GM19467 (cell line): Measurements from ENCODE around the gene IFNL1.
"Not testable (repeated sequence)": the region's sequence is repeated elsewhere in the genome, so short reads cannot be mapped to it uniquely, and the experiment has no call there.

Experiments used
- ATAC-seq: cut with Tn5 transposase; IDR thresholded peaks from one replicate; pipeline ENCODE4 v1.9.1; 2021; ENCODE audit warnings: mild to moderate bottlenecking, moderate library complexity; ENCODE audit not compliant: unreplicated experiment

Gene IFNL1

GRCh38 chr19:39270036-39270871 lies 26.0 kb upstream of the IFNL1 start:
- no peak for ATAC-seq

DNA sequence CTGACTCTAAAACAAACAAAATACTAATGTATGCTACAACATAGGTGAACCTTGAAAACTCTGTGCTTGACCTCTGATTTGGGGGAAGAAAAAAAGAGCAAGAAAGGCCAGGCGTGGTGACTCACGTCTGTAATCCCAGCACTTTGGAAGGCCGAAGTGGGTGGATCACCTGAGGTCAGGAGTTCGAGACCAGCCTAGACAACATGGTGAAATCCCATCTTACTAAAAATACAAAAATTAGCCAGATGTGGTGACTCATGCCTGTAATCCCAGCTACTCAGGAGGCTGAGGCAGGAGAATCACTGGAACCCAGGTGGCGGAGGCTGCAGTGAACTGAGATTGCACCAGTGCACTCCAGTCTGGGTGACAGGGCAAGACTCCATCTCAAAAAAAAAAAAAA lies 22.3 kb upstream of the IFNL1 start:
- ATAC-seq = not testable (repeated sequence)

DNA sequence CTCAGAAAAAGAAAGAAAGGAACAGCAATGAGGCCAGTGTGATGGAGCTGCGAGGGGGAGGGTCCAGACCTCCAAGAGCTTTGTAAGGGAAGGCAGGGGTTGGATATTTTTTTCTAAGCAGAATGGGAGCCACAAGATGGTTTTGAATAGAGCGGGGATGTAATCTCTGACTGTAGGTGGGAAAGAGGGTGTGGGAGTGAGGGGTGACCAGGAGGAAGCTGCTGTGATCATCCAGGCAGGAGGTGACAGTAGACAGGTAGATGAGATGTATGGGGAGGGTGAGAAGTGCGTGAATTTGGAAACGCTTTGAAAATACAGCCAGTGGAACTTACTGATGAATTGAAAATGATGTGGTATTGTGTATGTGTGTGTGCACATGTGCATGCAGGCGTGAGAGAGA lies 20.6 kb upstream of the IFNL1 start:
- no peak for ATAC-seq

GRCh38 chr19:39276740-39277139 lies 19.5 kb upstream of the IFNL1 start:
- no peak for ATAC-seq

GRCh38 chr19:39277598-39277997 lies 18.6 kb upstream of the IFNL1 start:
- no peak for ATAC-seq

DNA sequence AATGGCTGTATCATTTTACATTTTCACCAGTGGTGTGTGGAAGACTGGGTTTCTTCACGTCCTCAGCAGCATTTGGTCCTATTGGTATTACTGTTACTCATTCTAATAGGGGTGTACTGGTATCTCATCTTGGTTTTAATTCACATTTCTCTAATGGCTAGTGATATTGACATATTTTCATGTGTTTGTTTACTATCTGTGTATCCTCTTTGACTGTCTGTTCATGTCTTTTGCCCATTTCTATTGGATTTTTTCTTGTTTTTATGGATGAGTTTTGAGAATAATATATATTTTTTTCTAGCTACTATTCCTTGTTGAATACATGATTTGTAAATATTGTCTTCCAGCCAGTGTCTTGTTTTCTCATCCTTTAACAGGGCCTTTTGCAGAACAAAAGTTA lies 14.2 kb upstream of the IFNL1 start:
- no peak for ATAC-seq

DNA sequence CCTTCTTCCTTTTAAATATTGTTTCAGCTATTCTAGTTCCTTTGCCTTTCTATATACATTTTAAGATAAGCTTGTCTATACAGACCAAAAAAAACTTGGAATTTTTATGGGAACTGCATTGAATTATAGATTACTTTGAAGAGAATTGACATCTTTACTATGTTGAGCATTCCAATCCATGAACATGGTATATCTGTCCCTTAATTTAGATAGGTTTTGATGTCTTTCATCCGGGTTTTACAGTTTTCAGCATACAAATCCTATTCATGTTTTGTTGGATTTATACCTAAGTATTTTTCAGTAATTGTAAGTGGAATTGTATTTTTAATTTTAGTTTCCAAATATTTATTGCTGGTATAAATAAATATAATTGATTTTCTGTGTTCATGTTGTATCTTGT lies 12.2 kb upstream of the IFNL1 start:
- no peak for ATAC-seq

DNA sequence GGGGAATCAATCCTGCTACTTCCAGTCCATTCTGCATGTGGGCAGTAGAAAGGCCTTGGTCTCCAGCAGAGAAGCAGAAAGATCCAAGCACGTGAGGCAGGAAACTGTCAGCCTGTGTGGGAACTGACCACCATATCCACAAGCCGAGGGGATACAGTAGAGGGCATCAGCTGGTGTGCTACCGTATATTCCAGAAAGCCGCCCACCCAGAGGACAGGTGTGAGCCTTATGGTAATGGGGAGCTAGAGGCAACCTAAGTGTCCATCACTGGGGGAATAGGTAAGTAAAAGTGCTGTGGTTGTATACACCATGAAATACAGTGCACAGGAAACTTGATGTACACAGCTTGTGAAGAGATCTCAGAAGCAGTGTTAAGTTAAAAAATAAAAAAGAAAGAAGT lies 2.8 kb upstream of the IFNL1 start:
- ATAC-seq = no peak

- ATAC-seq = no peak
Observed at GRCh38 chr19:39296906-39297305, 699 bp downstream of the IFNL1 start.

DNA sequence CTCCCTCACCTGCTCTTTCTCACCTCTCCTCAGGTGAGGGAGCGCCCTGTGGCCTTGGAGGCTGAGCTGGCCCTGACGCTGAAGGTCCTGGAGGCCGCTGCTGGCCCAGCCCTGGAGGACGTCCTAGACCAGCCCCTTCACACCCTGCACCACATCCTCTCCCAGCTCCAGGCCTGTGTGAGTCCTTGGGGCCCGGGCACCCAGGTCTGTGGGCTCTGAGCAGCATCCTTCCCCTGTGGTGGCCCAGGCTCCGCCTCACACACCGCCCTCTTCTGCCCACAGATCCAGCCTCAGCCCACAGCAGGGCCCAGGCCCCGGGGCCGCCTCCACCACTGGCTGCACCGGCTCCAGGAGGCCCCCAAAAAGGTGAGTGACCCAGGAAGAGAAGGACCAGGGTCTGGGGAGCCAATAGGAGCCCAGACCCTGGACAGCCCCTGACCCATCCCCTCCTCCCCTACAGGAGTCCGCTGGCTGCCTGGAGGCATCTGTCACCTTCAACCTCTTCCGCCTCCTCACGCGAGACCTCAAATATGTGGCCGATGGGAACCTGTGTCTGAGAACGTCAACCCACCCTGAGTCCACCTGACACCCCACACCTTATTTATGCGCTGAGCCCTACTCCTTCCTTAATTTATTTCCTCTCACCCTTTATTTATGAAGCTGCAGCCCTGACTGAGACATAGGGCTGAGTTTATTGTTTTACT lies 1.9 kb downstream of the IFNL1 start:
- ATAC-seq = no peak

DNA sequence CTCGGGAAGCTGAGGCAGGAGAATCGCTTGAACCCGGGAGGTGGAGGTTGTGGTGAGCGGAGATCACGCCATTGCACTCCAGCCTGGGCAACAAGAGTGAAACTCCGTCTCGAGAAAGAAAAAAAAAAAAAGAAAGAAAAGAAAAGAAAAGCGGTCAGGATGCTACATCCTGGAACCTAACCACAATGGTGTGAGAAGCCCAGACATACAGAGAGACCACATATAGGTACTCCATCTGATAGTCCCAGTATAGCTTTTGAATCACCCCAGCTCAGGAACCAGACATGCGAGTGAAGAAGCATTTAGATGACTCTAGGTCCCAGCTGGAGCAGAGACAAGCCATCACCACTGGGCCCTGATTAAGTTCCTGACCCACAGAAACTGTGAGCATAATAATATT lies 3.2 kb downstream of the IFNL1 start:
- ATAC-seq = no peak

DNA sequence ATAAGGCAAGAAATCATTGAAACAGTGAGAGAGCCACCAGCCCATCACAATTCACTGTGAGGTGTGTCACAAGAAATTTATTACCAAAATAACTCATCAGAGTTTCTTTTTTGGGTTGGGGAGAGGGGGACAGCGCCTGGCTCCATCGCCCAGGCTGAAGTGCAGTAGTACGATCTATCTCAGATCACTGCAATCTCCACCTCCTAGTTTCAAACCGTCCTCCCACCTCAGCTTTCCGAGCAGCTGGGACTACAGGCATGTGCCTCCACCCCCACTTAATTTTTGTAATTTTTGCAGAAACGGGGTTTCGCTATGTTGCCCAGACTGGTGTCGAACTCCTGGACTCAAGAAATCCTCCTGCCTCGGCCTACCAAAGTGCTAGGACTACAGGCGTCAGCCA lies 3.6 kb downstream of the IFNL1 start:
- ATAC-seq = no peak

DNA sequence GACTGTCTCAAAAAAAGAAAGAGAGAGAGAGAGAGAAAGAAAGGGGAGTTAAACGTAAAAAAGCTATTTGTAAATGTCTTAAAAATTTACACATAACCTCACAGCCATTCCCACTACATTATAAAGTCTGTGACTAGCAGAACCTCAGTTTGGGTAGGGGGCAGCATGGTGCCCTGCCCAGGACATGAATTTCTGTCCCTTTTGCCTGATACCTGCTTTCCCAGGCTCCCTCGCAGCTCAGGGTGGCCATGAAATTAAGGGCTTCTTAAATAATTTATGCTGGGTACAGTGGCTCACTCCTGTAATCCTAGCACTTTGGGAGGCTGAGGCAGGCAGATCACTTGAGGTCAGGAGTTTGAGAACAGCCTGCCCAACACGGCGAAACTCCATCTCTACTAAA lies 4.8 kb downstream of the IFNL1 start:
- no peak for ATAC-seq

GRCh38 chr19:39301562-39301961 lies 5.4 kb downstream of the IFNL1 start:
- no peak for ATAC-seq

- ATAC-seq = no peak
Observed at GRCh38 chr19:39303373-39304184, 7.4 kb downstream of the IFNL1 start.

DNA sequence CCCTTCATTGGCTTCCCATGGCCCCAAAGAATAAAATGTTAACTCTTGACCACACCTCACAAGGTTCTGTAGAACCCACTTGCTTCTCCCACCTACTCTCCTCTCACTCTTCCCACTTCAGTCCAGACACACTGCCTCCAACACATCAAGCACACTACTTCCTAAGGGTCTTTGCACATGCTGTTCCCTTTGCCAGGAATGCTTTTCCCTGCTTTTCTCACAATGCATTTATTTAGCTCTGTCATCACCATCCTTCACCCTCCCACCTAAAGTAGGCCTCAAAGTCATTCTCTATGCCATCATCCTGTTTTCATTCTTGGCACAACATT lies 7.9 kb downstream of the IFNL1 start:
- ATAC-seq = no peak

DNA sequence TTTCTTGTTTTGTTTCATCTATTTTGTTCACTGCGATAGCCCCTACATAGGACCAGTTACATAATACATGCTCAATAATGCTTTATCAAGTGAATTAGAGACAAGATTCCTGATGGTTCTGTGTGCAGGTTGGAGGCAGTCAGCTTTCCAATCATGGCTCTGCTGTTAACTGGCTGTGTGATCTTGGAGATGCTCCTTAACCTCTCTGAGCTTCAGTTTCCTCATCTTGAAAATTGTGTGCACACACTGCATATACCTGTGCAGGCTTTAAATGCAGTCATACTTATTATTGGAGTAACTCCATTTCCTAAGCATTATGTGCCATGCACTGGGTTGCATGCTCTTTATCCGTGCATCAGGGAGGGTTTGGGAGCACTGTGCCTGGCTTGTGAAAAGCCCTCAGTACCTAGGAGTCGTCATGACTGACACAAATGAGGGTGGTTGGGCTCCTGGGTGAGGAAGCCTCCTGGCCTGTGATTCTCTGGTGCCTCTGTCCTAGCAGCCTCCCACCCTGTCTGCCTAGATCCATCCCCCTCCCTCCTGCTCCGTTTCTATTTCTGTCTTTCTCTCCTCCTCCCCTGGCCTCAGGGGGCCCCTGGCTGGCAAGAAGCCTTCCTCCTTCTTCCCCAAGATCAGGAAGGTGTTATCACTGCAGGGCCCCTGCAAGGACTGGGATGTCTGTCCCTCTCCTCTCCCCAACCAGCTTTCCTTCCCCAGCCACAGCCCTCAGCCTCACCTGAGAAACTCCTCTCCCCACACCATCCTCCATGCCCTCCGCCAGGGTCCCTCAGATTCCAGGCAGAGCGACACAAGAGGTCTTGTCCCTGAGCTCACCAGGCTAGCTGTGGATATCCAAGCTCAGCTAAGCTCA lies 8.7 kb downstream of the IFNL1 start:
- no peak for ATAC-seq

- no peak for ATAC-seq
Observed at GRCh38 chr19:39306075-39306474, 9.9 kb downstream of the IFNL1 start.

GRCh38 chr19:39307046-39307821 lies 11.0 kb downstream of the IFNL1 start:
- no peak for ATAC-seq
